Suprapubic skin (tissue), 4 donors: Measurements from ENCODE around the gene UCK2.

Experiments used
- CTCF ChIP-seq, 2 donors: fragments of 200-600 bp in 1 of 2; fragments of 450-650 bp in 1 of 2; sonication (generic) in 1 of 2; IDR thresholded peaks; one replicate each; pipeline ENCODE4 v1.5.1; 2016 to 2019; ENCODE audit warnings: antibody characterized with exemption in 2 of 2, mild to moderate bottlenecking in 1 of 2, moderate library complexity in 1 of 2
- EP300 ChIP-seq: sonication (generic); formaldehyde crosslinking; IDR thresholded peaks from one replicate; pipeline ENCODE4 v1.6.1; 2017; ENCODE audit warnings: antibody characterized with exemption
- POLR2A ChIP-seq, 2 donors: fragments of 450-650 bp; IDR thresholded peaks; one replicate each; pipeline ENCODE4 v1.6.1; 2017; ENCODE audit warnings: antibody characterized with exemption in 2 of 2, mild to moderate bottlenecking in 2 of 2, moderate library complexity in 2 of 2
- POLR2AphosphoS5 ChIP-seq, 3 donors: sonication (generic); formaldehyde crosslinking; IDR thresholded peaks; one replicate each; pipeline ENCODE4 v1.6.1; 2017; ENCODE audit warnings: antibody characterized with exemption in 3 of 3

GRCh38 chr1:165891111-165891860 lies 63.9 kb downstream of the UCK2 start:
- TF ChIP-seq CTCF (IDR thresholded peaks at IDR 0.05) = no peak
- no peak for TF ChIP-seq POLR2A (IDR thresholded peaks at IDR 0.05)
- TF ChIP-seq EP300 = no peak
- no peak for TF ChIP-seq POLR2AphosphoS5 (IDR thresholded peaks at IDR 0.05)
